GM21723 (cell line): ENCODE measurements around the gene MS4A5.
"Not testable (repeated sequence)": the region's sequence is repeated elsewhere in the genome, so short reads cannot be mapped to it uniquely, and the experiment has no call there.

Source experiments
- ATAC-seq: cut with Tn5 transposase; IDR thresholded peaks from one replicate; pipeline ENCODE4 v1.9.1; 2021; ENCODE audit warnings: mild to moderate bottlenecking, moderate library complexity; ENCODE audit not compliant: unreplicated experiment

Gene MS4A5, protein sequence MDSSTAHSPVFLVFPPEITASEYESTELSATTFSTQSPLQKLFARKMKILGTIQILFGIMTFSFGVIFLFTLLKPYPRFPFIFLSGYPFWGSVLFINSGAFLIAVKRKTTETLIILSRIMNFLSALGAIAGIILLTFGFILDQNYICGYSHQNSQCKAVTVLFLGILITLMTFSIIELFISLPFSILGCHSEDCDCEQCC

DNA sequence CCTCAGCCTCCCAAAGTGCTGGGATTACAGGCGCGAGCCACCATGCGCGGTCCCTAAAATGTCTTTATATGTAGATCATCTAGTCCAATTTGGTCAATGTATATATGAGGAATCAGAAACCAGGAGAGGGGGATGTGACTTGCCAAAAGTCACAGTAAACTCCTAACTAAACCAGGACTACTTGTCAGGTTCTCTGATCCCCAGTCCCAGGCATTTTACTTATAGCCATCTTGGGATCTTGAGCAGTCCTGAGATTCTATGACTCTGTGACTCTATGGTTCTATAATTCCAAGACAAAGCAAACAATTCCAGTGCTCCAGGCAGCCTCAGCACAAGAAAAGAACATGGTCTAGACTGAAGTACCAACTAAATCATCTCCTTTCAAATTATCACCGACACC is at the start of gene MS4A5:
MS4A5 (plus strand) TSS at position 301 of the 400 bp plus-strand sequence. CDS start 103 bp downstream, outside the sequence.
- ATAC-seq, result no peak

DNA sequence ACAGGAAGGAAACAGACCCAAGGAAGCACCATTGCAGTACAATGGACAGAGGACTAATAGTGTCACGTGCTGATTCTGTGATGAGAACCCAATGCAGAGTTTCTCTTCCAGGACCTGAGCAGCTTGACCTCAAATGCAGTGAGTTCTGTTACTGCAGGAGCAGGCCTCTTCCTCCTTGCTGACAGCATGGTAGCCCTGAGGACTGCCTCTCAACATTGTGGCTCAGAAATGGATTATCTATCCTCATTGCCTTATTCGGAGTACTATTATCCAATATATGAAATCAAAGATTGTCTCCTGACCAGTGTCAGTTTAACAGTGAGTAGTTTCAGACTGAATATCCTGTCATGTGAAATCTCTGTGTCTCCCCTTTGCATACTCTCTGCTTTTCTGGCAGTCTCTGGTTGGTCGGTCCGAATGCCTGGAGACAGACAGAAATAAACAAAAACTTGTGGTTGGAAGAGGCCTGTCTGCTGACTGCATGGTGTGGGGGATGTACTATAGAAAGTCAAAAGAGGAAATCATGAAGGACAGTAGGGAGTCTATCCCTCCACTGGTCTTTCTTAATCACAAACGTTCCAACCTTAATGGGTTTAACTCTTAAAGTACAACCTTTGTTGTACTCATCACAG is 40.0 kb upstream of the MS4A5 start:
- peak; percentile 89 for ATAC-seq

DNA sequence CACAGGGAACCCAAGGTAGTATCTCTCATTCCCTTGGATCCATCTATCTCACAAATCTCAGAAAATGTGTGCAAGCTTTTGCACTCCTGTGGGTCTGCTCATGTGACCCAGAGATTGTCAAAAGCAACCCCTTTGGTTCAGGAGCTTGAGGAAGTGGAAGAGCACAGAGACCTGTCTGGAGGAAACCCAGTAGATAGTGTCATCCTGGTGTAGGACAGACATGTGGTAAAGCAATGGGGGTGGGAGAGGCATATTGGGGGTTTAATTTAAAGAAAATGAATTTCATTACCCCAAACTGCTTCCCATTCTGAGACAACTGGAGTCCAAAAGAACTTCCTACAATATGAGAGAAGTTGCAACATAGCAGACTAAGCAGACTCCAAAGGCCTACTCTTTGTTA is 39.0 kb upstream of the MS4A5 start:
- ATAC-seq, result no peak

DNA sequence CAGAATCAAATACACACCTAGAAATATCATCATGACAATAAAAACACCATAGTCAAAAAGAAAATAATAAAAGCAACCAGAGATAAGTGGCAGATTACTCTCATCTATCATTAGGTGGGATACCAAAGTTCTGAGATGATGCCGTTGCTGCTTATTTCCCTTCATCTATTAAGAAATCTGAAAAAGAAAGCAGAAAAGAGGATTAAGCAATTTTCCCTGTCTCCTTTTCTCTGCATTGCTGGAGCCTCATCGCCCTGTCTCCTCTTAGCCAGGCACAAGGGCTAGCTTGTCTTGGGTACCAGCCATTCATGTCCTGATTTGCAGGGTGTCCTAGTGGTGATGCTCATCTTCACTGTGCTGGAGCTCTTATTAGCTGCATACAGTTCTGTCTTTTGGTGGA is 37.0 kb upstream of the MS4A5 start:
- ATAC-seq, result no peak

DNA sequence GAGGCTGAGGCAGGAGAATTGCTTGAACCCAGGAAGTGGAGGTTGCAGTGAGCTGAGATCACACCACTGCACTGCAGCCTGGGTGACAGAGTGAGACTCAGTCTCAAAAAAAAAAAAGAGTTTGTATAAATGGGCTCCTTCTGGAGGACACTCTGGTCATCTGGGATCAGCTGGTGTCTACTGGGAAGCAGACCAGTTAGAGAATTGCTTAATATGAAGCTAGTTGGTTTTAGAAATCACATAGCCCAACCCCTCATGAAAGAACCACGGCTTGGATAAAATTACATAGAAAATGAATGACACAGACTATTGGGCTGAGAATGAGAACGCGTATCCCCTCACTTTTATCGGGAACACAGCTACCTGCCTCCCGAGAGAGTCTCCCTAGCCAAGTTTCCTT is 36.4 kb upstream of the MS4A5 start:
- no peak for ATAC-seq

DNA sequence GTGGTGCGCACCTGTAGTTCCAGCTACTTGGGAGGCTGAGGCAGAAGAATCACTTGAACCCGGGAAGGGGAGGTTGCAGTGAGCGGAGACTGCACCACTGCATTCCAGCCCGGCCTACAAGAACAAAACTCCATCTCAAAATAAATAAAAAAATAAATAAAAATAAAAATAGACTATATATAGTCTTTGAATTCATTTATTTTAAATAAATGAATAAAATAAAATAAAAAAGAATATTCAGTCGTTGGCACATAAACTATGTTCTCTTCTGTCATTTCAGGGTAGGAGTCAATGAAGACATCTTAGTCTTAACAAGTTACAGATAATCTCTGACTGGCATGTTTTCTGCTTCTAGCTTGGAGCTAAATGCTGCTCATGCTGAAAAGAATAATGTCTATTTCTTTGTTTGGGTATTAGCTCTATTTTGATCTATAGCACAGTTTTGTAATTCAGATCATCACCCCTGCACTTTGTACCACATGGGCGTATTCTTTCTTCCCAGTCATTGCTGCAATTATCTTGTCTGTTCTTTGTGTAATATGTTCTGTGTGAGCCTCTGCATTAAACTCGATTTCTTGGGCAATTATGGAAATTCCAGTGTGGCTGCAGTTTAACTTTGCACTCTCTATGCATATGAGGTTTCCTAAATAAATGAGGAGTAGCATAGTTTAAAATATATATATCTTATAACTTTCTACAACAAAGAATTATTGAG is 34.5 kb upstream of the MS4A5 start:
- no peak for ATAC-seq

DNA sequence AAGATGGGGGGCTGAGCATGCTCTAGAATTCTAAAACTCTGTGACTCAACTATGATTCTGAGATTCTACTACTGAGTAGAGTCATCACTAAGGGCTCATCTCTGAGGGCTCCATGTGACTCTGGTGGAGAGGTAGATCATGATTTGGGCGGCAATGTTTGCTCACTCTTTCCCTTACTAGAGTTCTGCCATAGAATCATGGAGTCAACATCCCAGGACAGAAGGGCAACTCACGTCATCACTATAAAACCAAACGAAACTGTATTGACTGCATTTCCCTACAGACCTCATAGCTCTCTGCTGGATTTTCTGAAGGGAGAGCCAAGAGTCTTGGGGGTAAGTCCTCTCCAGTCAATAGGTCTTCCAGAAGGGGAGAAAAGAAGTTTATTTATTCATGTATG is 33.0 kb upstream of the MS4A5 start, which contains the start of gene MS4A14:
MS4A14 (plus strand) TSS at position 78 of the 400 bp plus-strand sequence; CDS start at position 198, 120 bp downstream.
- ATAC-seq, result peak; percentile 24

DNA sequence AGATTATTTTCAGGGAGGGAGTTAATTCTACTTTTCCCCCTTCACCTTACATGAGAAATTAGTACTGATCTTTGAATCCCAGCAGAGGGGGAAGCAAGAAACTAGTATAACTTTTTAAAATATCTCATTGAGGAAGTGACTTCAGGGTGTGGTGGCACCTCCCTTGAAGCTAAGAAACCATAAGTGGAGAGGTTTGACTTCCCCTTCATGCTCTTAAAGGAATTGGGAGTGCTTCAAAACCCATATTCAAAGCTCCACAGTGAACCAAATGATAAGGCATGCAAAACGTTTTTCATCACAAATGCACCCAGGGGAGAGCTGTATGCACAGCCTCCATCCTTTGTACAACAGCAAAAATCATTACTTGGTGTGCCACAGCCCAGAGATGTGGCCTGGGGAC is 32.6 kb upstream of the MS4A5 start:
- peak; percentile 70 for ATAC-seq

DNA sequence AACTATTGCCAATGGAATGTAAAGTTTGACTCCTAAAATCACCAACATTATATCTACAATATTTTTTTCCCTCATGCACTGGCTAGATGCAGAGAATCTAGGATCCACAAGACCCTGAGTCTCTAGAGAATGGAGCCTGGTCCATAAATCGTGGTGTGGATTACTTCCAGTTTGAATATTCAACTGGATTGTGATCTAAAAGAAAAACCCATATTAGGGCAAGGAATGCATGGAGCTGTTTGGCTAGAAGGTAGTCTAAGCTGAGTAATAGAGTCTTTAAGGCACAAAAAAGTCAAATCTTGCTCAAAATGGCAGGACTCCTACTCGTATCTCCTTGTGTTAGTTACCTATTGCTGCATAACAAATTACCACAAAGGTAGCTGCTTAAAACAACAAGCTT is 9.4 kb upstream of the MS4A5 start:
- ATAC-seq, result no peak

DNA sequence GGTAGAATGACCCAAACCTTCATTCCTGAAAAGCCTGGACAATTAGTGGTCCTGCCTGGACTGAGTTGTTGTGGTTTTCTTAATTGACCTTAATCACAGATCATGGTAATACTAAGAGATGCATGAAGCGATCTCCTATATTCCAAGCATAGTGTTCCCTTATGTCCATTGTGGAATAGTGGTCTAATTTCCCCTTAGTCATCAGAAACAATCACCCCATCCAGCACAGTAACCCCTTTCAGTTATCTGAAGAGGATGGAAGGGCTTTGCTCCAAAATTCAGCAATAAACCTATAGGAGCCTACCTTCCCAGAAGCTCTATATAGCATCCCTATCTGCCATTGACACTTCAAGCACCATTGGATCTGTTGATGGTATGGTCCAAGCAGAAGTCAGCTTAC is 6.8 kb upstream of the MS4A5 start:
- ATAC-seq, result no peak

DNA sequence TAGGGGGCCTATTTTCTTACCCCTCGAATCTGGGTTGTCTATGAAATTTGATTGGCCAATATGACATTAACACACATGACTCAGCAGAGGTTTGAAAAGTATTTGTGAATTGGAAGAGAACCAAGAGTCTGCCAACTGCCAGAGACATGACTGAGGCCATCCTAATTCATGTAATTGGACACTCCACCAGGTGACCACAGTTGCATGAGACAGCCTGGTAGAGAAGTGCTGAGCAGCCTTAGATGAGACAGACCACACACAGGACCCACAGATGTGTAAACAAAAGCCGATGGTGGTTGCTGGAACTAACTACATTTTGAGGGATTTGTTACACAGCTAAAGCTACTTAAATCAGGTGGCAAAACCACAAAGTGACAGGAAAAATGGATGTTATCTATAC is 855 bp upstream of the MS4A5 start:
- no peak for ATAC-seq

DNA sequence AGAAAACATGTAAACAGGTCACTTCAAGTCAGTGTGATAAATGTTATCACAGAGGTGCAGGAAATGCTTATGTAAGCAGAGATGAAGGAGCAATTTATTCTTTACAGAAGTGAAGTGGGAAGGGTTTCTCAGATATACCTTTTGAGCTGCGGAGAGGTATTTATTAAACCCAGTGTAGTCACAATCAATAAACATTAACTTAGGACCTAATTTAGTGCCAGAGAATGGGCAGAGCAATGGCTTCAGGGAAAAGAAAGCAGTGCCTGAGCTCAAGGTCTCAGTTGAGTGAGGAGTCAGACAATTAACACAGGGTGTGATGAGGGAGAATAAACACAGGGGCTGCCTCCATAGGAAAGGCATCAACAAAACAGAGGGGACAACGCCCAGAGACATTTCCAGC is 1.9 kb downstream of the MS4A5 start:
- no peak for ATAC-seq

DNA sequence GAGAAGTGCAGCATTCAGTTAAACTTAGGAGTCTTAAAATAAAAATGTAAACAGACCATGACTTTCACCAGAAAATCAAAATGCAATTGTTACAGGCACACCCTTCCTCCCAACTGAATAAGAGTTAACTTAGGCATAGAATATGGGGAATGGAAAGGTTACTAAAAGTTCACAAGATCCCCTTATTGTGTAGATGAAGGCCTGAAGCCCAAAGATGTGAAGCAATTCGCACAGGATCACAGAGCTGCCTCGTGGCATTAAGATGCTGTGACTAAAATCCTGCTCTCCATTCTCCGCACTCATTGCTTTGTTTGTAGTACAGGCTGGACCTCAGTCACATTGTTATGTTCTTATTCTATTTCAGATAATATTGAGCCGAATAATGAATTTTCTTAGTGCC is 4.0 kb downstream of the MS4A5 start:
- ATAC-seq, result no peak

DNA sequence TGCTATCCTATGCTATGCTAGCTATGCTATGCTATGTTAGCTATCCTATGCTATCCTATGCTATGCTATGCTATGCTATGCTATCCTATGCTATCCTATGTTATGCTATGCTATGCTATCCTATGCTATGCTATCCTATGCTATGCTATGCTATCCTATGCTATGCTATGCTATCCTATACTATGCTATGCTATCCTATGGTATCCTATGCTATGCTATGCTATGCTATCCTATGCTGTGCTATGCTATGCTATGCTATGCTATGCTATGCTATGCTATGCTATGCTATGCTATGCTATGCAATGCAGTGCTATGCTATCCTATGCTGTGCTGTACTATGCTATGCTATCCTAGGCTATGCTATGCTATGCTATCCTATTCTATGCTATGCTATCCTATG is 17.7 kb downstream of the MS4A5 start:
- no peak for ATAC-seq

DNA sequence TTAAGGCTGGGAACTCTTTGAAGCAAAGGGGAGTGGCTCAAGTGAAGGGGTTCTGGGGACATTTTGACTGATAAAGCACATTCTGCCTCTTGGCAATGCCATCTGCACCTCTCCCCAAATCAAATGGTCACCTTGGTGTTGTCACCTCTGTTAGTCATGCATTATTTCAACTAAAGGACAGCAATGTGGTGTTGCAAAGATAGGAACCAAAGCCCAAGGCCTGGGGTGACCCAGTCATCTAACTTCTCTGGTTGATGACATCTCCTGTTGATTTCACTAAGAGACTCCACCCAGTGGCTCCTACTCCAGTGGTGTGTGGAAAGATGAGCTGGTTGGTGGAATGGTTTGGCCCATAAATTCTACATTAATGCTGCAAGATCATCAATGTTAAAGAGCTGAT is 18.5 kb downstream of the MS4A5 start:
- no peak for ATAC-seq

DNA sequence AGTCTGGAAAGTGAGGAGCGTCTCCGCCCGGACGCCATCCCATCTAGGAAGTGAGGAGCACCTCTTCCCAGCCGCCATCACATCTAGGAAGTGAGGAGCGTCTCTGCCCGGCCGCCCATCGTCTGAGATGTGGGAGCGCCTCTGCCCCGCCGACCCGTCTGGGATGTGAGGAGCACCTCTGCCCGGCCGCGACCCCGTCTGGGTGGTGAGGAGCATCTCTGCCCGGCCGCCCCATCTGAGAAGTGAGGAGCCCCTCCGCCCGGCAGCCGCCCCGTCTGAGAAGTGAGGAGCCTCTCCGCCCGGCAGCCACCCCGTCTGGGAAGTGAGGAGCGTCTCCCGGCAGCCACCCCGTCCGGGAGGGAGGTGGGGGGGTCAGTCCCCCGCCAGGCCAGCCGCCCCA is 21.8 kb downstream of the MS4A5 start:
- not testable (repeated sequence) for ATAC-seq

DNA sequence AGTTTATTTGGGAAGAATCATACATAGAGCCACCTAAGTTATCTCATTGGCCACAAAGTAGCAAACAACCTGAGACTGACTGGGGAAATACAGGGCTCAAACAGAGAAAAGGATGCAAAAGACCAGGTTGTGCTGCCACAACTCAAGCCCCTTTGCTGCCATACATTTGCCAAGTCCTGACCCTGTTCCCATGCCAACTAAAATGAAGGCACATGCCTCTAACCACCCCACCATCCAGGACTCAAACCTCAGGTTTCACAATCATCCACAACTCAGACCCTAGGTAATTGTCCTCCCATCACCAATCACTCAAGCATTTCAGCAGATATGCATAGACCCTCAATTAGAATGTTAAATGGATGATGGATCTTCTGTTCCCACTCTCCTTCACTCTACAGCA is 24.8 kb downstream of the MS4A5 start:
- no peak for ATAC-seq

DNA sequence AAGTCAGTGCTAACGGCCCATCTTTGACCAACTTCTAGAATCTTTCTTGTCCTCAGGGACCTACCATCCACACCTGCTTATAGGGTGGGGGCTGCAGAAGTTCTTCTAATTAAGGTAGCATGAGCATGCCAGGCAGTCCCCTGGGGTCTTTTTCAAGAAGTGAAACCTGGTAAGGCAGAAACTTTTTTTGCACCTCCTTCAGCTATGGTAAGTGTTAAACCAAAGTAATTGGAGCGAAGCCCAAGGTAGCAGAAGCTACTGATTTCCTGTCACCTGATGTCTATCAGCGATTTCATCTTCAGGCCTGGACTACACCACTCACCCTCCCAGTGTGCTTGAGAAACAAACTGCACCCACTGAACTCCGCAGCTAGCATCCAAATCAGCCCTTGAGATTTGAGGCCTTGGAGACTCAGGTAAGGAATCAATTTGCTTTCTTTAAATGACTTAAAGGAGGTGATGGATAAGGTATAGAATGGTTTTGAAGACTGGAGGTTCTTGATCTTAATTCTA is 26.2 kb downstream of the MS4A5 start, which contains the start of gene MS4A1:
MS4A1 (plus strand) TSS at position 317 of the 512 bp plus-strand sequence. CDS start 6,528 bp downstream, outside the sequence.
- ATAC-seq, result peak; percentile 86

DNA sequence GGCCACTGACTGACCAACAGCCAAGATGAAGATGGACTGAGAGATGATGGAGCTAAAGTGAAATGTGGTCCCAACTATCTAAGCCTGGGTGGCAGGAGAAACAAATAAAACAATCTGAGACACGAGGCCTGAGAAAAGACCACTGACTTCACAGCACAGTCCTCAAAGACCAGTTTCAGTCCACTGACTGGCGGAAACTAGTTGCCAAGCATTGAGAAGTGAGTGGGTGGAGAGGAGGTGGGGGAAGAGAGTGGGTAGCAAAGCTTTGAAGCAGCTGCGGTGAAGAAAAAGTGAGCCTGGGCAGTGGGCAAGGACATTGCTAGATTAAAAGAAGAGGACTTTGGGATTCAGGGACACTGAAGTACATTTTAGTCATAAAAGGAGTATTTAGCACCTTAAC is 28.2 kb downstream of the MS4A5 start:
- peak; percentile 44 for ATAC-seq

DNA sequence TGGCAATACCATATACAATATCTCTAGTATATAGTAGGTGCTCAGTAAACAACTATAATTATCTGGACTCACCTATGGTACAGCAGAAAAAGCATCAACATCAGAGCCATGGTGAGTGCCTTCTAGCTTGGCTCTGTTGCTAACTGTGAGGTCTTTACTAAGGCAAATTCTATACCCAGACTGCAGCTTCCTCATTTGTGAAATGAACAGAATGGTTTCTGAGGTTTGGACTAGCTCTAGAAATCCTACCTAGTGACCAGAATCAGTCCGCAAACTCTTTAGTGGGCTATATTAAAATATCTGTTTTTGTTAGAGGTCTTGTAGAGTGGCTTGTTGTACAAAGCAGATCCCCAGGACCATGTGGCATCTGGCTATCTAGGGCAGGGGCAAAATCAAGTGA is 30.0 kb downstream of the MS4A5 start:
- peak; percentile 20 for ATAC-seq

DNA sequence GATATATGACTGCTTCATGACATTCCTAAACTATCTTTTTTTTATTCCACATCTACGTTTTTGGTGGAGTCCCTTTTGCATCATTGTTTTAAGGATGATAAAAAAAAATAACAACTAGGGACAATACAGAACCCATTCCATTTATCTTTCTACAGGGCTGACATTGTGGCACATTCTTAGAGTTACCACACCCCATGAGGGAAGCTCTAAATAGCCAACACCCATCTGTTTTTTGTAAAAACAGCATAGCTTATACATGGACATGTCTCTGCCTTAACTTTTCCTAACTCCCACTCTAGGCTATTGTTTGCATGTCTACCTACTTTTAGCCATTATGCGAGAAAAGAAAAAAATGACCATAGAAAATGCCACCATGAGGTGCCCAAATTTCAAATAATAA is 39.5 kb downstream of the MS4A5 start:
- no peak for ATAC-seq

DNA sequence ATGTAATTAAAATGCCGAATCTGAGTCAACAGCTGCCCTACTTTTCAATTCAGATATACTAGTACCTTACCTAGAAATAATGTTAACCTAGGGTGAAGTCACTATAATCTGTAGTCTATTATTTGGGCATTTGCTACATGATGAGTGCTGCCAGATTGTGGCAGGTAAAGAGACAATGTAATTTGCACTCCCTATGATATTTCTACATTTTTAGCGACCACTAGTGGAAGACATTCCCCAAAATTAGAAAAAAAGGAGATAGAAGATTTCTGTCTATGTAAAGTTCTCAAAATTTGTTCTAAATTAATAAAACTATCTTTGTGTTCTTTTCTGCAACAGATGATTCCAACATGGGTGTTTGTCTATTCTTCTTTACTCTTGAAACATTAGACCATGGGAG is 40.4 kb downstream of the MS4A5 start:
- no peak for ATAC-seq
